Gastroesophageal sphincter (tissue), 4 donors: ENCODE results near the gene JARID2. TPM values are rescaled to one million over a fixed set of nuclear protein-coding genes. Genes with fewer than 3 reads are reported as not detected.
"Not testable (repeated sequence)": the region's sequence is repeated elsewhere in the genome, so short reads cannot be mapped to it uniquely, and the experiment has no call there.

Experiments used
- ATAC-seq: fragments of 150-250 bp; one replicate; pipeline ENCODE4 v1.9.1; 2016; ENCODE audit warnings: mild to moderate bottlenecking, moderate library complexity
- H3K27ac ChIP-seq, 4 donors: fragments of 200-600 bp; sonication (generic) in 3 of 4; 1 replicate in 3 of 4; 2 replicates in 1 of 4; pipeline ENCODE4 v1.5.1; 2016 to 2019
- H3K27me3 ChIP-seq: fragments of 200-600 bp; sonication (generic); one replicate; pipeline ENCODE4 v1.5.1; 2019
- H3K36me3 ChIP-seq, 2 donors: fragments of 200-600 bp; sonication (generic); one replicate each; pipeline ENCODE4 v1.5.1; 2019; ENCODE audit warnings: control low read depth in 1 of 2
- H3K4me1 ChIP-seq, 3 donors: fragments of 200-600 bp; sonication (generic); 1 replicate in 2 of 3; 2 replicates in 1 of 3; pipeline ENCODE4 v1.5.1; 2016 to 2019; ENCODE audit warnings: control low read depth in 2 of 3
- H3K4me3 ChIP-seq, 2 donors: fragments of 200-600 bp; sonication (generic); one replicate each; pipeline ENCODE4 v1.5.1; 2019; ENCODE audit warnings: mild to moderate bottlenecking in 1 of 2, moderate library complexity in 1 of 2
- H3K9me3 ChIP-seq, 3 donors: fragments of 200-600 bp; sonication (generic); one replicate each; pipeline ENCODE4 v1.5.1; 2017 to 2019; ENCODE audit warnings: control low read depth in 2 of 3
- CTCF ChIP-seq, 4 experiments: fragments of 200-600 bp in 2 of 4; fragments of 450-650 bp in 2 of 4; sonication (generic) in 1 of 4; IDR thresholded peaks; one replicate each; pipeline ENCODE4 v1.5.1; 2017 to 2019; ENCODE audit warnings: antibody characterized with exemption in 4 of 4, mild to moderate bottlenecking in 2 of 4, moderate library complexity in 2 of 4
- EP300 ChIP-seq: sonication (generic); formaldehyde crosslinking; IDR thresholded peaks from one replicate; pipeline ENCODE4 v1.6.1; 2017; ENCODE audit warnings: antibody characterized with exemption, mild to moderate bottlenecking
- POLR2A ChIP-seq, 2 donors: fragments of 450-650 bp; IDR thresholded peaks; one replicate each; pipeline ENCODE4 v1.6.1; 2017; ENCODE audit warnings: antibody characterized with exemption in 2 of 2, mild to moderate bottlenecking in 2 of 2, moderate library complexity in 1 of 2
- POLR2AphosphoS5 ChIP-seq: sonication (generic); formaldehyde crosslinking; IDR thresholded peaks from one replicate; pipeline ENCODE4 v1.6.1; 2017; ENCODE audit warnings: antibody characterized with exemption
- WGBS, 2 donors: methylation state at CpG; one replicate each; pipeline ENCODE4 v1.1.5; 2018; ENCODE audit warnings: low coverage in 1 of 2; 5-methylcytosine and 5-hydroxymethylcytosine counted together
- total RNA-seq, 4 donors: library from RNA; depleted of rRNA; stranded (reverse); fragments of >200 nt; gene quantifications; one replicate each; pipeline ENCODE4 v1.1.0, GENCODE V29; 2016

JARID2 gene
- total RNA-seq, 4 donors from 2014 or later = 6.8 to 12.3 (median 8.5) TPM

- WGBS, 2 donors = 89 to 100% methylated on average over 2 to 4 of the region's 9 CpGs
Measured at GRCh38 chr6:15412767-15413166, 166.9 kb downstream of the JARID2 start.

GRCh38 chr6:15413466-15414234 is 167.8 kb downstream of the JARID2 start:
- Histone ChIP-seq H3K27me3 (no peaks in the 10 kb centered on the region), H3K9me3 (no peaks in the 10 kb centered on the region), H3K4me3 (no peak overlapping the region), H3K4me1 (peaks cover 0 to 23% (median 0%) of the 10 kb centered on the region in 3 donors), H3K36me3 (peaks cover 0 to 8% of the 10 kb centered on the region in 2 donors), H3K27ac (no peak overlapping the region)
- WGBS, 2 donors = 42 to 53% methylated on average over 6 of the region's 6 CpGs
- no peak for TF ChIP-seq EP300
- no peak for TF ChIP-seq CTCF (IDR thresholded peaks at IDR 0.05)
- no peak for TF ChIP-seq POLR2A (IDR thresholded peaks at IDR 0.05)
- TF ChIP-seq POLR2AphosphoS5 = no peak
- peak; percentile 25 for ATAC-seq

More at GRCh38 chr6:15412767-15413166, 166.9 kb downstream of the JARID2 start:
- Histone ChIP-seq H3K9me3 (no peaks in the 10 kb centered on the region), H3K36me3 (peaks cover 0 to 4% of the 10 kb centered on the region in 2 donors), H3K4me3 (no peak overlapping the region), H3K27me3 (no peaks in the 10 kb centered on the region), H3K27ac (no peak overlapping the region), H3K4me1 (peaks cover 0 to 25% (median 0%) of the 10 kb centered on the region in 3 donors)
- ATAC-seq = no peak
- TF ChIP-seq POLR2A (IDR thresholded peaks at IDR 0.05) (no peak), EP300 (no peak), POLR2AphosphoS5 (no peak), CTCF (IDR thresholded peaks at IDR 0.05) (no peak)

- H3K4me1 ChIP-seq = peaks cover 0 to 17% (median 0%) of the 10 kb centered on the region in 3 donors
- H3K9me3 ChIP-seq = peaks cover 0 to 5% (median 0%) of the 10 kb centered on the region in 3 donors
- TF ChIP-seq POLR2A (IDR thresholded peaks at IDR 0.05) (no peak), POLR2AphosphoS5 (no peak)
- no peak for ATAC-seq
- H3K27me3 ChIP-seq = no peaks in the 10 kb centered on the region
- H3K27ac ChIP-seq = no peak overlapping the region
- peaks cover 0 to 8% of the 10 kb centered on the region in 2 donors for H3K36me3 ChIP-seq
- no peak overlapping the region for H3K4me3 ChIP-seq
- 19 to 28% methylated on average over 2 of the region's 2 CpGs for WGBS, 2 donors
Measured at GRCh38 chr6:15414235-15414612, 168.4 kb downstream of the JARID2 start.

GRCh38 chr6:15415622-15416021 is 169.8 kb downstream of the JARID2 start:
- H3K27ac ChIP-seq, ATAC-seq, H3K4me1 ChIP-seq, H3K4me3 ChIP-seq, H3K36me3 ChIP-seq, H3K27me3 ChIP-seq: not testable (repeated sequence)
- peaks cover 0 to 15% (median 0%) of the 10 kb centered on the region in 3 donors for H3K9me3 ChIP-seq
- no CpG with 5 or more reads among the region's 30 CpGs for WGBS, 2 donors

GRCh38 chr6:15416932-15417509 is 171.2 kb downstream of the JARID2 start:
- TF ChIP-seq POLR2A (IDR thresholded peaks at IDR 0.05) = no peak
- TF ChIP-seq EP300 = no peak
- TF ChIP-seq CTCF (IDR thresholded peaks at IDR 0.05) = no peak
- TF ChIP-seq POLR2AphosphoS5 = no peak
- ATAC-seq = no peak
- Histone ChIP-seq H3K4me1 (peaks cover 0 to 14% (median 0%) of the 10 kb centered on the region in 3 donors), H3K27ac (no peak overlapping the region), H3K4me3 (no peak overlapping the region), H3K9me3 (peaks cover 0 to 15% (median 0%) of the 10 kb centered on the region in 3 donors), H3K36me3 (peaks cover 0 to 8% of the 10 kb centered on the region in 2 donors), H3K27me3 (no peaks in the 10 kb centered on the region)
- 88% methylated on average over 6 of the region's 6 CpGs for WGBS, 2 donors
